DND-41 (cell line): ENCODE results near the gene EIF1AD.

ENCODE experiments used
- ATAC-seq: fragments of 200-7000 bp; cut with Tn5 transposase; 3 replicates; pipeline ENCODE4 v1.9.1; 2021; ENCODE audit warnings: low read depth; ENCODE audit not compliant: insufficient read depth
- DNase-seq: peaks from one replicate; pipeline ENCODE4 v3.0.0-alpha.2; 2020
- H2AFZ ChIP-seq: 2 replicates; pipeline ENCODE4 v1.6.0; 2012; ENCODE audit warnings: low read depth, low read length
- H3K27ac ChIP-seq: 2 replicates; pipeline ENCODE4 v1.5.1; 2012; ENCODE audit warnings: low read length, inconsistent platforms
- H3K27me3 ChIP-seq: fragments of 200-600 bp; sonication (generic); 2 replicates; pipeline ENCODE4 v1.6.0; 2012; ENCODE audit warnings: low read length, mild to moderate bottlenecking, inconsistent platforms; ENCODE audit not compliant: insufficient read depth, poor library complexity
- H3K36me3 ChIP-seq: 2 replicates; pipeline ENCODE4 v1.5.1; 2012; ENCODE audit warnings: low read length, inconsistent platforms; ENCODE audit not compliant: insufficient read depth
- H3K4me1 ChIP-seq: 2 replicates; pipeline ENCODE4 v1.5.1; 2012; ENCODE audit warnings: mild to moderate bottlenecking, low read length; ENCODE audit not compliant: insufficient read depth
- H3K4me2 ChIP-seq: 2 replicates; pipeline ENCODE4 v1.6.0; 2012; ENCODE audit warnings: mild to moderate bottlenecking, moderate library complexity, low read length, inconsistent platforms; ENCODE audit not compliant: insufficient read depth
- H3K4me3 ChIP-seq, 2 experiments: fragments of 200-600 bp in 1 of 2; shearing (Covaris generic) in 1 of 2; 2 replicates each; pipeline ENCODE4 v1.5.1; 2012 to 2016; ENCODE audit warnings: inconsistent platforms in 2 of 2, low read length in 2 of 2, mild to moderate bottlenecking in 2 of 2, low read depth in 1 of 2, moderate library complexity in 1 of 2
- H3K79me2 ChIP-seq: 2 replicates; pipeline ENCODE4 v1.6.0; 2012; ENCODE audit warnings: low read length, inconsistent platforms; ENCODE audit not compliant: insufficient read depth
- H3K9ac ChIP-seq: 2 replicates; pipeline ENCODE4 v1.6.0; 2012; ENCODE audit warnings: low read depth, mild to moderate bottlenecking, inconsistent platforms, low read length, moderate library complexity
- H3K9me3 ChIP-seq: 2 replicates; pipeline ENCODE4 v1.5.1; 2012; ENCODE audit warnings: low read length, moderate library complexity, mild to moderate bottlenecking, inconsistent platforms; ENCODE audit not compliant: insufficient read depth, severe bottlenecking
- H4K20me1 ChIP-seq: 2 replicates; pipeline ENCODE4 v1.6.0; 2012; ENCODE audit warnings: low read length; ENCODE audit not compliant: insufficient read depth
- EZH2 ChIP-seq: IDR thresholded peaks from 3 replicates; pipeline ENCODE4 v1.6.1; 2012; ENCODE audit warnings: borderline replicate concordance, low read depth, mild to moderate bottlenecking, moderate library complexity, low read length, inconsistent platforms; ENCODE audit not compliant: severe bottlenecking
- TF ChIP-seq, protein P1 (sequence below): IDR thresholded peaks from 2 replicates; pipeline ENCODE4 v1.5.1; 2012; ENCODE audit warnings: borderline replicate concordance, low read length, moderate library complexity, mild to moderate bottlenecking; ENCODE audit not compliant: poor library complexity, severe bottlenecking; ENCODE audit errors: extremely low read depth

The EIF1AD gene

DNA sequence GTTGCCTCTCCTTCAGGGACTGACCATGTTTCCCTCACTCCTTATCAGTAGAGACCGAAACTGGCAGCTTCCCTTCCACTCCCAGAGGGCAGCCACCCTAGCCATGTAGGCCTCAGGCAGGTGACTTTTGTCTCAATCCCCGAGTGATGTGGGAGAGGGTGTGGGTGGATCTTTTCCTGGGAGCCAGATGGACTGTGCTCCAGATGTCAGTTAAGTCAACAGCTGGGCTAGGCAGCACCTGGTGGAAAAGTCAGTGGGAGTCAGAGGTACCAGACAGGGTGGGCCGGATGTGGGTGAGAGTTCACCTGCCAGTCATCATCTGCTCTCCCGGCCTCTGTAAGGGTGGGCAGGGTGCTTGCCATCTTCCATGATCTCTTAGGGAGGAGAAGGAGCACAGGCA is 2.2 kb upstream of the EIF1AD start:
- no peak overlapping the region for H3K4me2 ChIP-seq

DNA sequence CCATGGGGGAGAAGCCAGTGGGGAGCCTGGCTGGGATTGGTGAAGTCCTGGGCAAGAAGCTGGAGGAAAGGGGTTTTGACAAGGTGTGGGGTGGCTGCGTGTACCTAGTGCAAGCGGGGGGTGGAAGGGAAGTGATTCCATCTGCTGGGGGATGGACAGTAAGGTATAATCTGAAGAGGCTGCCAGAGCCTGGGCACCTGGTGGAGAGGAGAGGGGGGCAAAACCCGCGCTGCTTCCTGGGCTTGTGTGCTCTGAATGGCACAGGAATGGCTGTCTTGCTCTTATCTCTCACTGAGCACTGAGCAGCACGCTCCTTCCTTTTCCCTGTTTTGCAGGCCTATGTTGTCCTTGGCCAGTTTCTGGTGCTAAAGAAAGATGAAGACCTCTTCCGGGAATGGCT is 1.3 kb upstream of the EIF1AD start:
- H3K79me2 ChIP-seq, result peaks cover 50% of the 10 kb centered on the region
- ATAC-seq (no peak), DNase-seq (no peak)
- peak overlapping the region; percentile 74 for H3K9ac ChIP-seq
- TF ChIP-seq, protein P1, sequence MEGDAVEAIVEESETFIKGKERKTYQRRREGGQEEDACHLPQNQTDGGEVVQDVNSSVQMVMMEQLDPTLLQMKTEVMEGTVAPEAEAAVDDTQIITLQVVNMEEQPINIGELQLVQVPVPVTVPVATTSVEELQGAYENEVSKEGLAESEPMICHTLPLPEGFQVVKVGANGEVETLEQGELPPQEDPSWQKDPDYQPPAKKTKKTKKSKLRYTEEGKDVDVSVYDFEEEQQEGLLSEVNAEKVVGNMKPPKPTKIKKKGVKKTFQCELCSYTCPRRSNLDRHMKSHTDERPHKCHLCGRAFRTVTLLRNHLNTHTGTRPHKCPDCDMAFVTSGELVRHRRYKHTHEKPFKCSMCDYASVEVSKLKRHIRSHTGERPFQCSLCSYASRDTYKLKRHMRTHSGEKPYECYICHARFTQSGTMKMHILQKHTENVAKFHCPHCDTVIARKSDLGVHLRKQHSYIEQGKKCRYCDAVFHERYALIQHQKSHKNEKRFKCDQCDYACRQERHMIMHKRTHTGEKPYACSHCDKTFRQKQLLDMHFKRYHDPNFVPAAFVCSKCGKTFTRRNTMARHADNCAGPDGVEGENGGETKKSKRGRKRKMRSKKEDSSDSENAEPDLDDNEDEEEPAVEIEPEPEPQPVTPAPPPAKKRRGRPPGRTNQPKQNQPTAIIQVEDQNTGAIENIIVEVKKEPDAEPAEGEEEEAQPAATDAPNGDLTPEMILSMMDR, result no peak
- TF ChIP-seq EZH2, result no peak
- peaks cover 50% of the 10 kb centered on the region for H3K36me3 ChIP-seq
- peak overlapping the region; percentile 88 for H3K27ac ChIP-seq
- H3K4me1 ChIP-seq, result peaks cover 47% of the 10 kb centered on the region
- H3K27me3 ChIP-seq, result no peaks in the 10 kb centered on the region
- H3K4me3 ChIP-seq, result peak overlapping the region; percentile 77 to 92
- no peak overlapping the region for H2AFZ ChIP-seq
- H4K20me1 ChIP-seq, result peaks cover 43% of the 10 kb centered on the region
- H3K4me2 ChIP-seq, result peak overlapping the region; percentile 71
- no peaks in the 10 kb centered on the region for H3K9me3 ChIP-seq

More for the DNA sequence above, 2.2 kb upstream of the EIF1AD start:
- Histone ChIP-seq H2AFZ (no peak overlapping the region), H3K9me3 (no peaks in the 10 kb centered on the region), H4K20me1 (peaks cover 41% of the 10 kb centered on the region), H3K27me3 (no peaks in the 10 kb centered on the region), H3K9ac (no peak overlapping the region), H3K79me2 (peaks cover 41% of the 10 kb centered on the region), H3K27ac (no peak overlapping the region), H3K4me3 (no peak overlapping the region), H3K4me1 (peaks cover 47% of the 10 kb centered on the region), H3K36me3 (peaks cover 42% of the 10 kb centered on the region)
- ATAC-seq, result no peak
- TF ChIP-seq, protein P1, result no peak
- TF ChIP-seq EZH2, result no peak
- peak; percentile 25 for DNase-seq

DNA sequence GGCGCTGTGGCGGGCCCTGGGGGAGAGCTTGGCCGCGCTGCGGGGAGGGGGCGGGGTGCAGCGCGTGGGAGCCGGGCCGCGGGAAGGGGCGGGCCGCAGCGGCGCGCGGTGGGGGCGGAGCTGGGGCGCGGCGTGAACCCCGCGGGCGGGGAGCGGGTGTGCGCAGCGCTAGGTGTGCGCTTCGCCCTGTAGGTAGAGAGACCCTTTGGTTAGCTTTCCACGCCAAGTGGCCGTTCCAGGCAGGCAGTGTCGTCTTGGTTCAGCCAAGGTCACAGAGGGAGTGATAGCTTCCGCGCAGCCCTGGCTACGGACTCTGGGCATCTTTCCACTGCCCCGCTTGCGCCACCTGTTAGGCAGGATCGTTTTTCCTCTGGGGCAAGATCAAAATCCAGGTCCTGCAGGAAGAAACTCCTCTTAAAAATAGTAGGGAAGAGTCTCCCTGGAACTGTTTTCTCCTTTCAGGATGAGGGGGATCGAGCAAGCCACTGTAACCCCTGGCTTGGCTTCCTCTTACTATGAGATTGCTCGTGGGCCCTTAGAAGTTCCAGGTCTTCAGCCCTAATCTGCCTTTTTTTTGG is 780 bp upstream of the EIF1AD start:
- peak overlapping the region; percentile 88 for H3K27ac ChIP-seq

More for the DNA sequence above, 780 bp upstream of the EIF1AD start:
- Histone ChIP-seq H3K4me2 (peak overlapping the region; percentile 71), H2AFZ (peak overlapping the region; percentile 84), H3K27me3 (no peaks in the 10 kb centered on the region), H3K79me2 (peaks cover 50% of the 10 kb centered on the region), H4K20me1 (peaks cover 42% of the 10 kb centered on the region), H3K9ac (peak overlapping the region; percentile 74), H3K4me3 (peak overlapping the region; percentile 77 to 92), H3K9me3 (no peaks in the 10 kb centered on the region), H3K4me1 (peaks cover 46% of the 10 kb centered on the region), H3K36me3 (peaks cover 56% of the 10 kb centered on the region)
- TF ChIP-seq, protein P1, result no peak
- TF ChIP-seq EZH2, result no peak
- peak; percentile 55 for ATAC-seq
- no peak for DNase-seq
